Stomach (tissue), 4 donors: Measurements from ENCODE around the gene DGCR8.

Experiments
- EP300 ChIP-seq: sonication (generic); formaldehyde crosslinking; IDR thresholded peaks from one replicate; pipeline ENCODE4 v1.6.1; 2017; ENCODE audit warnings: antibody characterized with exemption
- POLR2A ChIP-seq, 4 donors: fragments of 450-650 bp; IDR thresholded peaks; one replicate each; pipeline ENCODE4 v1.6.1; 2016; ENCODE audit warnings: antibody characterized with exemption in 4 of 4, control low read depth in 2 of 4, mild to moderate bottlenecking in 1 of 4, moderate library complexity in 1 of 4
- TF ChIP-seq, protein P1 (sequence below), 7 experiments: fragments of 450-650 bp in 4 of 7; fragments of 200-600 bp in 3 of 7; sonication (generic) in 3 of 7; IDR thresholded peaks; one replicate each; pipeline ENCODE4 v1.5.1; 2016 to 2019; ENCODE audit warnings: antibody characterized with exemption in 7 of 7, control low read depth in 2 of 7, mild to moderate bottlenecking in 1 of 7

DNA sequence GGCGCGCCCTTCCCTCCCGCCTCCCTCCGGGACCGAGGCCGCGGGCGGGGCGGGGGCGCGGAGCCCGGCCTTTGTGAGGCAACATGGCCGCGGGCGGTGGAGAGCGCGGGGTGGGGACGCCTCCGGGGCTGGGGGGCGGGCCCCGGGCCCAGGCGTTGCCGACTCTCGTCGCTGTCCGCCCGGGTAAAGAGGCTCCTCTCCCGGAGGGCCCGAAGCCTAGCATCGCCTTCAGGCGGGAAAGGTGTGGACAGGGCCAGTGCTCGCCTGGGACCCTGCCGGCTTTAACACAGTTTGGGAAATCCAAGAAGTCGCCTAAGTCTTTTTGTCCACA lies 369 bp downstream of the DGCR8 start:
- TF ChIP-seq POLR2A (IDR thresholded peaks at IDR 0.05): no peak
- TF ChIP-seq, protein P1, sequence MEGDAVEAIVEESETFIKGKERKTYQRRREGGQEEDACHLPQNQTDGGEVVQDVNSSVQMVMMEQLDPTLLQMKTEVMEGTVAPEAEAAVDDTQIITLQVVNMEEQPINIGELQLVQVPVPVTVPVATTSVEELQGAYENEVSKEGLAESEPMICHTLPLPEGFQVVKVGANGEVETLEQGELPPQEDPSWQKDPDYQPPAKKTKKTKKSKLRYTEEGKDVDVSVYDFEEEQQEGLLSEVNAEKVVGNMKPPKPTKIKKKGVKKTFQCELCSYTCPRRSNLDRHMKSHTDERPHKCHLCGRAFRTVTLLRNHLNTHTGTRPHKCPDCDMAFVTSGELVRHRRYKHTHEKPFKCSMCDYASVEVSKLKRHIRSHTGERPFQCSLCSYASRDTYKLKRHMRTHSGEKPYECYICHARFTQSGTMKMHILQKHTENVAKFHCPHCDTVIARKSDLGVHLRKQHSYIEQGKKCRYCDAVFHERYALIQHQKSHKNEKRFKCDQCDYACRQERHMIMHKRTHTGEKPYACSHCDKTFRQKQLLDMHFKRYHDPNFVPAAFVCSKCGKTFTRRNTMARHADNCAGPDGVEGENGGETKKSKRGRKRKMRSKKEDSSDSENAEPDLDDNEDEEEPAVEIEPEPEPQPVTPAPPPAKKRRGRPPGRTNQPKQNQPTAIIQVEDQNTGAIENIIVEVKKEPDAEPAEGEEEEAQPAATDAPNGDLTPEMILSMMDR (IDR thresholded peaks at IDR 0.05): no peak
- no peak for TF ChIP-seq EP300
